Measurements from ENCODE around the gene MYO15A.

- no peak for TF ChIP-seq CTCF (IDR thresholded peaks at IDR 0.05; ENCODE audit: poor library complexity)
- TF ChIP-seq EZH2 (IDR thresholded peaks at IDR 0.05; ENCODE audit: borderline replicate concordance): no peak
- TF ChIP-seq EZH2phosphoT487 (IDR thresholded peaks at IDR 0.05; ENCODE audit: low read depth, severe bottlenecking, unreplicated experiment): no peak
Measured at GRCh38 chr17:18144855-18145254, 36.3 kb downstream of the MYO15A start.

All from hepatocyte (in vitro differentiated cells).